Measurements from ENCODE around the gene FSTL4. TPM values are rescaled to one million over a fixed set of nuclear protein-coding genes. Genes with fewer than 3 reads are reported as not detected.

Gene FSTL4
- total and polyA plus RNA-seq, 8 donors, result 0.11 to 2.9 (median 0.22) TPM

- no peak for ATAC-seq
- no peak overlapping the region for H3K27ac ChIP-seq
- intact Hi-C loops (cut with DNase I), result no loop called here
- TF ChIP-seq CTCF (IDR thresholded peaks at IDR 0.05), result no peak
- peaks cover 0 to 5% of the 10 kb centered on the region in 2 donors for H3K27me3 ChIP-seq
- no peaks in the 10 kb centered on the region for H3K36me3 ChIP-seq
- H3K4me3 ChIP-seq, result no peak overlapping the region
- DNase-seq, result no peak
- H3K4me1 ChIP-seq, result no peaks in the 10 kb centered on the region
- no peaks in the 10 kb centered on the region for H3K9me3 ChIP-seq
Observed at GRCh38 chr5:133390416-133391353, 221.7 kb downstream of the FSTL4 start.

GRCh38 chr5:133389066-133389590, 223.2 kb downstream of the FSTL4 start:
- no peak for ATAC-seq

GRCh38 chr5:133387621-133388020, 224.7 kb downstream of the FSTL4 start:
- H3K27ac ChIP-seq, result no peak overlapping the region
- ATAC-seq (no peak), DNase-seq (no peak)
- H3K9me3 ChIP-seq, result no peaks in the 10 kb centered on the region
- peaks cover 0 to 5% of the 10 kb centered on the region in 2 donors for H3K27me3 ChIP-seq
- H3K36me3 ChIP-seq, result no peaks in the 10 kb centered on the region
- H3K4me3 ChIP-seq, result no peak overlapping the region
- no peak for TF ChIP-seq CTCF (IDR thresholded peaks at IDR 0.05)
- H3K4me1 ChIP-seq, result no peaks in the 10 kb centered on the region
- intact Hi-C loops (cut with DNase I), result no loop called here

More at GRCh38 chr5:133389066-133389590, 223.2 kb downstream of the FSTL4 start:
- TF ChIP-seq CTCF (IDR thresholded peaks at IDR 0.05), result no peak
- intact Hi-C loops (cut with DNase I), result no loop called here
- H3K4me1 ChIP-seq, result no peaks in the 10 kb centered on the region
- no peaks in the 10 kb centered on the region for H3K9me3 ChIP-seq
- DNase-seq, result no peak
- no peak overlapping the region for H3K4me3 ChIP-seq
- no peak overlapping the region for H3K27ac ChIP-seq
- H3K36me3 ChIP-seq, result no peaks in the 10 kb centered on the region
- H3K27me3 ChIP-seq, result peaks cover 0 to 5% of the 10 kb centered on the region in 2 donors

GRCh38 chr5:133387091-133387490, 225.2 kb downstream of the FSTL4 start:
- Histone ChIP-seq H3K36me3 (no peaks in the 10 kb centered on the region), H3K27me3 (peaks cover 0 to 5% of the 10 kb centered on the region in 2 donors), H3K4me3 (no peak overlapping the region), H3K27ac (no peak overlapping the region), H3K4me1 (no peaks in the 10 kb centered on the region), H3K9me3 (no peaks in the 10 kb centered on the region)
- no peak for DNase-seq
- no peak for ATAC-seq
- no peak for TF ChIP-seq CTCF (IDR thresholded peaks at IDR 0.05)
- intact Hi-C loops (cut with DNase I), result no loop called here

- DNase-seq (no peak), ATAC-seq (no peak)
- no peak for TF ChIP-seq CTCF (IDR thresholded peaks at IDR 0.05)
- no peaks in the 10 kb centered on the region for H3K4me1 ChIP-seq
- no peaks in the 10 kb centered on the region for H3K36me3 ChIP-seq
- no peaks in the 10 kb centered on the region for H3K9me3 ChIP-seq
- no peak overlapping the region for H3K27ac ChIP-seq
- peaks cover 0 to 10% of the 10 kb centered on the region in 2 donors for H3K27me3 ChIP-seq
- H3K4me3 ChIP-seq, result no peak overlapping the region
- intact Hi-C loops (cut with DNase I), result no loop called here
Observed at GRCh38 chr5:133386662-133387061, 225.7 kb downstream of the FSTL4 start.
